ENCODE data around the gene EEA1.

GRCh38 chr12:92928421-92928961 lies 604 bp downstream of the EEA1 start:
- TF ChIP-seq, protein P1, sequence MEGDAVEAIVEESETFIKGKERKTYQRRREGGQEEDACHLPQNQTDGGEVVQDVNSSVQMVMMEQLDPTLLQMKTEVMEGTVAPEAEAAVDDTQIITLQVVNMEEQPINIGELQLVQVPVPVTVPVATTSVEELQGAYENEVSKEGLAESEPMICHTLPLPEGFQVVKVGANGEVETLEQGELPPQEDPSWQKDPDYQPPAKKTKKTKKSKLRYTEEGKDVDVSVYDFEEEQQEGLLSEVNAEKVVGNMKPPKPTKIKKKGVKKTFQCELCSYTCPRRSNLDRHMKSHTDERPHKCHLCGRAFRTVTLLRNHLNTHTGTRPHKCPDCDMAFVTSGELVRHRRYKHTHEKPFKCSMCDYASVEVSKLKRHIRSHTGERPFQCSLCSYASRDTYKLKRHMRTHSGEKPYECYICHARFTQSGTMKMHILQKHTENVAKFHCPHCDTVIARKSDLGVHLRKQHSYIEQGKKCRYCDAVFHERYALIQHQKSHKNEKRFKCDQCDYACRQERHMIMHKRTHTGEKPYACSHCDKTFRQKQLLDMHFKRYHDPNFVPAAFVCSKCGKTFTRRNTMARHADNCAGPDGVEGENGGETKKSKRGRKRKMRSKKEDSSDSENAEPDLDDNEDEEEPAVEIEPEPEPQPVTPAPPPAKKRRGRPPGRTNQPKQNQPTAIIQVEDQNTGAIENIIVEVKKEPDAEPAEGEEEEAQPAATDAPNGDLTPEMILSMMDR (conservative IDR thresholded peaks at IDR 0.05; ENCODE audit: low read length) = no peak
- TF ChIP-seq EZH2phosphoT487 (IDR thresholded peaks at IDR 0.05; ENCODE audit: borderline replicate concordance, low read depth, low read length) = no peak
